Stimulated activated CD4-positive, alpha-beta T cell treated with anti-CD3 and anti-CD28 coated beads, TNF-alpha, amount 100 ng/mL, for 24 hours (primary cell): ENCODE results near the gene CHCHD6.
A peak's percentile ranks its signal among the peaks of the same experiment; 100 is the strongest.

ENCODE experiments used
- DNase-seq, 3 experiments: peaks; one replicate each; pipeline ENCODE4 v3.0.0-alpha.2; 2020; ENCODE audit warnings: low read depth in 3 of 3

The CHCHD6 gene

GRCh38 chr3:126895178-126896066, 191.4 kb downstream of the CHCHD6 start:
- DNase-seq = no peak

- DNase-seq = no peak
Measured at GRCh38 chr3:126896067-126896441, 192.0 kb downstream of the CHCHD6 start.

- no peak for DNase-seq
Measured at GRCh38 chr3:126896968-126897367, 192.9 kb downstream of the CHCHD6 start.

DNA sequence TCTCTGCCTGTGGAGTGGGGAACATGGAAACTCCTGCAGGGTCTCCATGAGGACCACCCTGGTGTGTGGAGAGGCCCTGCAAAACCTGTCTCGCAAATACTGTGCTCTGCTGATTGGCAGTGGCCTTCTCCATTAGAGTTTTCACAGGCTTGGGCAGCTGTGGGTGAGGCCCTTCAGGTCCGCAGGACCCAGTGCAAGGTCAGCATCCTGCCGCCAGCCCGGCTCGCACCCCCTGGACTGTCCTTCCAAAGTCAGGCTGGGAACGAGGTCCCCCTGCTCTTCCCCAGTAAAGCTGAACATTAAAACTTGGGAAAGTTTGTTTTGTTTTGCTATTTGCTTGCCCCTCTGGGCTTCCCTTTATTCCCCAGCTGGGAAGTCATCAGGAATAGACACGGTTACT, 193.9 kb downstream of the CHCHD6 start:
- no peak for DNase-seq

- DNase-seq = no peak
Measured at GRCh38 chr3:126900859-126901540, 197.0 kb downstream of the CHCHD6 start.

GRCh38 chr3:126901631-126902030, 197.6 kb downstream of the CHCHD6 start:
- no peak for DNase-seq

GRCh38 chr3:126903521-126903920, 199.5 kb downstream of the CHCHD6 start:
- no peak for DNase-seq

DNA sequence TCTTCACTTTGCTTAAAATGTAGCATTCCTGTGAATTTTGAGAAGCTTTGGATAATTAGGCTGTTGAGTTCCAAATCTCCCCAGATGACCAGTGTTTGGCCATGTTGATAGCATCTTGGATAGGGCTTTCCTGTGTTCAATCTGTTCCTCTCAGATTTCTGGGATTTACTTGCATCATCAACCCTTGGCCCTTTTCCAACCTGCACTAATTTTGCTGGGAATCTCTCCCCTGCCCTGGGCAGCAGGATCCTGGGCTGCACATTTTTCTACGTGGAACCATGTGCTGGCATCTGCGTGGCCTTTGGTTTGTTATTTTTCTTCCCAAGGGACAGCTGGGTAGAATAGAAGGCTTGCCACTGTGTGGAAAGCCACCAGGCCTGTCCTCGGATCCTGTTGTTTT, 203.5 kb downstream of the CHCHD6 start:
- no peak for DNase-seq

DNA sequence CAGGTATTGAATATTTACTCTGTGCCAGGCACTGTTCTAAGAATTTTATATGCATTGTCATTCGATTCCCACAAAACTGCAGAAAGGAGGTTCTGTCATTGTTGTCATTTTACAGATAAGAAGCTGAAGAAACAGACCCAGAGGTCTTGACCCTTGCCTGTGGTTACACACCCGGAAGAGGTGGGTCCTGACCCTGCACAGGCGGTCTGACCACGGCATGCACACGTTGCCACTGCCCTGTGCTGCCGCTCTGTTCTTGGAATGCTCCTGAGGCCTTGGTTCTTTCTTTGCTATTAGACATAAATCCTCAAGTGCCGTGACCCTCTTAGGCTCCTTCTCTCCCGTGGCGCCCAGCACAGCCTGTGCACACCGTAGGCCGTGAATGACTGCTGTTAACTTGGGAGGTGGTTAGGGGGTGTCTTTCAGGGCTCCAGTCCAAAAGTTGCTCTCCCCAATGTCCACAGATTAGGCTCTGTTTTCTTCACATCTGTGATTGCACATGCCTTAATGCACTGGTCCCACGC, 204.8 kb downstream of the CHCHD6 start:
- DNase-seq = no peak

DNA sequence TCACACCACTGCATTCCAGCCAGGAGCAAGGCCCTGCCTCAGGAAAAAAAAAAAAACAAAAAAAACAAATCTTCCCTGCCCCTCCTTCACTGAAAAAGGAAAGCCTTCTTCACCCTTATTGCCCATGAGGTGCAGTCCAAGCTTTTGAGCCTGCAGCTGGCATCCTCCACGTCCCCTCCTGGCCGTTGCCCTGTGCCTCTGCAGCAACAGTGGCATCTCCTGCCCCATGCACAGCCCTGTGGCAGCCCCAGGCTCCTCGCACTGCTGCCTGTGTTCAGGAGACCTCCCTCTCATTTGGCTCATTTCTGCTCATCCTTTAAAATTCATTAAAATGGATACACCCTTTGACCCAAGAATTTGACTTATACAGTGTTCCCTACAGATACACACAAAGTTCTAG, 206.2 kb downstream of the CHCHD6 start:
- no peak for DNase-seq

DNA sequence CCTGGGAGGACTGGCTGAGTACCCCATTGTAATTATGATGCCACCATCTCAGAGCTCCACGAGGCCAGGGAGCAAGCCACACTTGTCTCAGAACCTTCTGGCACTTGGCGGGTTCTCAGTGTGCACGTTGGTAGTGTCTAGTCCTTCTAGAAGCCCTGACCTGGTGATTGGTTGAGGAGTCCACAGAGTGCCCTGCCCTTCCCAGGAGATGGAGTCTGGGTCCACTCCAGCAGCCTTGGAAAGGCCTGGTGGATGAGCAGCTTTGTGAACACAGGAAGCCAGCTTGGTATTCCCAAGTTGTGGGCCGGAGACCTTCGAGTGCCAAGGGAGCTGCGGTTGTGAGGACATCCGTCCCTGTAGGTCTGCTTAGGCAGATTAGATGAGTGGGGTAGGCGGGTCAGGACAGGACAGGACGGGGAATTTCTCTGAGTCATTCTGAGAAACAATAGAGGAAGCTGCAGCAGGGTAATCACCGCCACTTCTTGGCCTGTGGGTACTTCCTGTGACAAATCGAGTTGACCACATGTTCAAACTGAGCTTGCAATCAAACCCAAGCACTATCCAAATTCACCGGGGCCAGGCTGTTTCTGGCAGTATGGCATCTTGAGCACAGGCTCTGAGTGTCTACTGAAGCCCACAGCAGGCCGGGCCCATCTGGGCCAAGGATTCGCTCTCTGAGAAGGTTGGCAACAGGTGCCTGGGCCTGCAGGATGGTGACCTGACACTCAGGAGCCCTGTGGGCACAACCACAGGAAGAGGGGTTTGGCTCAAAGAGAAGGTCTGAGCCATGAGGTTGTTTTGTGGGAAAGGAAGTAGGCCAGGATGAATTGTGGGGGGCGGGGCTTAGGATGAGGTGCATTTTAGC, 207.4 kb downstream of the CHCHD6 start:
- peak; percentile 15 to 57 (median 35) for DNase-seq

GRCh38 chr3:126912027-126912422, 208.0 kb downstream of the CHCHD6 start:
- DNase-seq = no peak

- no peak for DNase-seq
Measured at GRCh38 chr3:126912491-126913195, 208.6 kb downstream of the CHCHD6 start.

GRCh38 chr3:126913524-126913923, 209.5 kb downstream of the CHCHD6 start:
- no peak for DNase-seq

GRCh38 chr3:126914226-126914625, 210.2 kb downstream of the CHCHD6 start:
- DNase-seq = no peak

- no peak for DNase-seq
Measured at GRCh38 chr3:126915015-126915414, 211.0 kb downstream of the CHCHD6 start.

GRCh38 chr3:126916546-126916945, 212.5 kb downstream of the CHCHD6 start:
- DNase-seq = no peak

- no peak for DNase-seq
Measured at GRCh38 chr3:126917232-126917804, 213.3 kb downstream of the CHCHD6 start.

- DNase-seq = no peak
Measured at GRCh38 chr3:126918355-126918821, 214.3 kb downstream of the CHCHD6 start.

DNA sequence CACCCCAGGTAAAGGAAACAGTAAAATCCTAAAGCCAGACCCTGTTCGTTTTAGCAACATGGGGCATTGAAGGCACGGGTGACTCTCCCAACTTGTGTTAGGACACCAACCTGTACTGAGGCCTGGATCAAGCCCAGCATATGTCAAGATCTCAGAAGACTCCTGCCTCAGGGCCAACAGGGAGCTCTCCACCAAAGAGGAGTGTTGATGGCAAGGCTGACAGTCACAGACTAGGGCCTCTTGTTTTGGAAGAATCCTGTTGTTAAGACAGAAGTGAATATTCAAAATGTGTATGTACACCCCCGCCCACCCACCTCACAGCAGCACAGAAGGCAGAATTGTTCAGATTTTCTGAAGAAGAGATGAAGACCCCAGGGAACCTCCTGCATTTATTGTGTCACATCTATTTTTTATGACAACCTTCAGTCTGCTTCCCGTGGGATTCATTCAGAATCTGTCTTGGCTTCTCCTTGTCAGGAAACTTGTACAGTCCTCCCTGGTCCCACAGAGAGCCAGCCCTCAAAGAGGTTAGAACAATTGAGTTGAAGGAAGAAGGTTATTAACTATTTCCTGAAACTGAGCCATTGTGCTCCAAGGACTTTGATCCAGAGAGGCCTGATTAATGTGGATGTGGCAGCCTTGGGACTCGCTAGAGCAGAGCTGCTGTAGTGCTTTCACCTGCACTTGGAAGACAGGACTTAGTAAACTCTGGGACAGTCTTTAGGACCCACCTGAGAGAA, 217.2 kb downstream of the CHCHD6 start:
- no peak for DNase-seq
